HEK293T (cell line): Measurements from ENCODE around the gene ZDHHC18.

ENCODE experiments used
- CTCF ChIA-PET: fragments of 350-600 bp; formaldehyde crosslinking; extraction: SDS; loops from one replicate; lab custom pipeline; 2021; ENCODE audit warnings: antibody characterized with exemption, inconsistent platforms; lab: Yijun Ruan, JAX
- POLR2A ChIA-PET: fragments of 350-600 bp; formaldehyde crosslinking; extraction: SDS; loops from one replicate; lab custom pipeline; 2020; ENCODE audit warnings: antibody characterized with exemption, inconsistent platforms; lab: Yijun Ruan, JAX
- DNase-seq: peaks from one replicate; pipeline ENCODE4 v3.0.0; 2012; ENCODE audit warnings: mixed read lengths; ENCODE audit errors: extremely low spot score
- ARNT ChIP-seq: fragments of 450-650 bp; IDR thresholded peaks from 2 replicates; pipeline ENCODE4 v1.6.1; 2017; ENCODE audit warnings: mild to moderate bottlenecking
- BHLHE40 ChIP-seq: fragments of 450-650 bp; IDR thresholded peaks from 2 replicates; pipeline ENCODE4 v1.6.1; 2016; ENCODE audit warnings: mild to moderate bottlenecking, moderate library complexity, borderline replicate concordance
- CTBP1 ChIP-seq: fragments of 450-650 bp; IDR thresholded peaks from 2 replicates; pipeline ENCODE4 v1.6.1; 2016; ENCODE audit warnings: borderline replicate concordance
- ELF4 ChIP-seq: fragments of 450-650 bp; IDR thresholded peaks from 2 replicates; pipeline ENCODE4 v1.6.1; 2017; ENCODE audit warnings: antibody characterized with exemption
- FOXA1 ChIP-seq: fragments of 450-650 bp; IDR thresholded peaks from 2 replicates; pipeline ENCODE4 v1.6.1; 2016; ENCODE audit warnings: mild to moderate bottlenecking
- FOXK2 ChIP-seq: fragments of 450-650 bp; IDR thresholded peaks from 2 replicates; pipeline ENCODE4 v1.6.1; 2016; ENCODE audit warnings: mild to moderate bottlenecking
- FOXM1 ChIP-seq: fragments of 450-650 bp; IDR thresholded peaks from 2 replicates; pipeline ENCODE4 v1.6.1; 2017; ENCODE audit warnings: mild to moderate bottlenecking, borderline replicate concordance
- HDGF ChIP-seq: fragments of 450-650 bp; IDR thresholded peaks from 2 replicates; pipeline ENCODE4 v1.6.1; 2017; ENCODE audit warnings: antibody characterized with exemption, borderline replicate concordance
- L3MBTL2 ChIP-seq: fragments of 450-650 bp; conservative IDR thresholded peaks from 2 replicates; pipeline ENCODE4 v1.6.1; 2016; ENCODE audit warnings: mild to moderate bottlenecking
- LEF1 ChIP-seq: fragments of 450-650 bp; IDR thresholded peaks from 2 replicates; pipeline ENCODE4 v1.6.1; 2017; ENCODE audit warnings: mild to moderate bottlenecking, borderline replicate concordance
- NFRKB ChIP-seq: fragments of 450-650 bp; IDR thresholded peaks from 2 replicates; pipeline ENCODE4 v1.6.1; 2016; ENCODE audit warnings: mild to moderate bottlenecking, moderate library complexity
- PKNOX1 ChIP-seq: fragments of 450-650 bp; IDR thresholded peaks from 2 replicates; pipeline ENCODE4 v1.6.1; 2016
- SP1 ChIP-seq: fragments of 450-650 bp; IDR thresholded peaks from 2 replicates; pipeline ENCODE4 v1.6.1; 2017
- SUZ12 ChIP-seq: fragments of 450-650 bp; IDR thresholded peaks from 2 replicates; pipeline ENCODE4 v1.6.1; 2016; ENCODE audit warnings: mild to moderate bottlenecking
- TARDBP ChIP-seq: fragments of 450-650 bp; IDR thresholded peaks from 2 replicates; pipeline ENCODE4 v1.6.1; 2016
- ZNF384 ChIP-seq: fragments of 450-650 bp; IDR thresholded peaks from 2 replicates; pipeline ENCODE4 v1.6.1; 2016

The ZDHHC18 gene

GRCh38 chr1:26851106-26851684 lies 24.7 kb downstream of the ZDHHC18 start:
- DNase-seq, result no peak
- TF ChIP-seq NFRKB, result no peak
- TF ChIP-seq TARDBP, result no peak
- TF ChIP-seq L3MBTL2, result no peak
- TF ChIP-seq SUZ12, result no peak
- no peak for TF ChIP-seq BHLHE40
- no peak for TF ChIP-seq FOXM1
- no peak for TF ChIP-seq CTBP1
- no peak for TF ChIP-seq LEF1
- TF ChIP-seq ZNF384, result no peak
- TF ChIP-seq FOXK2, result no peak
- no peak for TF ChIP-seq PKNOX1
- TF ChIP-seq HDGF, result no peak
- TF ChIP-seq SP1, result no peak
- TF ChIP-seq FOXA1, result no peak
- no peak for TF ChIP-seq ELF4
- TF ChIP-seq ARNT, result no peak
- ChIA-PET POLR2A (interaction anchor here (2.4 kb wide), 1 partner anchor 14 kb away, joined by 15 read pairs; no protein-coding TSS in a partner anchor), CTCF (no interaction called here)

- no peak for DNase-seq
- ChIA-PET POLR2A (no interaction called here), CTCF (no interaction called here)
- no peak for TF ChIP-seq PKNOX1
- TF ChIP-seq SP1, result no peak
- no peak for TF ChIP-seq ELF4
- TF ChIP-seq FOXM1, result no peak
- TF ChIP-seq HDGF, result no peak
- no peak for TF ChIP-seq FOXK2
- TF ChIP-seq LEF1, result no peak
- TF ChIP-seq ZNF384, result no peak
- no peak for TF ChIP-seq CTBP1
- no peak for TF ChIP-seq SUZ12
- TF ChIP-seq ARNT, result no peak
- TF ChIP-seq FOXA1, result no peak
- no peak for TF ChIP-seq L3MBTL2
- no peak for TF ChIP-seq TARDBP
These were observed 26.2 kb downstream of the ZDHHC18 start for GRCh38 chr1:26852701-26853100.

- TF ChIP-seq SP1 (no peak), FOXM1 (no peak), ZNF384 (no peak), NFRKB (no peak), BHLHE40 (no peak), PKNOX1 (no peak), FOXA1 (no peak), ARNT (no peak), HDGF (no peak), CTBP1 (no peak), TARDBP (no peak), LEF1 (no peak), ELF4 (no peak)
- CTCF ChIA-PET, result no interaction called here
- peak; percentile 85 for DNase-seq
- POLR2A ChIA-PET, result no interaction called here
These were observed 26.7 kb downstream of the ZDHHC18 start for GRCh38 chr1:26853156-26853555.

GRCh38 chr1:26853600-26853999 lies 27.1 kb downstream of the ZDHHC18 start:
- TF ChIP-seq NFRKB (no peak), LEF1 (no peak), ARNT (no peak), FOXK2 (no peak), FOXM1 (no peak), SUZ12 (no peak), BHLHE40 (no peak)
- POLR2A ChIA-PET, result interaction anchor here (3.6 kb wide), 1 partner anchor 11 kb away, joined by 26 read pairs; no protein-coding TSS in a partner anchor
- DNase-seq, result no peak
- CTCF ChIA-PET, result no interaction called here

GRCh38 chr1:26854906-26855305 lies 28.4 kb downstream of the ZDHHC18 start:
- no peak for TF ChIP-seq SP1
- no peak for TF ChIP-seq ARNT
- CTCF ChIA-PET, result no interaction called here
- POLR2A ChIA-PET, result interaction anchor here (1.9 to 3.6 kb wide), 2 partner anchors 10 to 12 kb away, joined by 5 to 26 read pairs; no protein-coding TSS in a partner anchor
- no peak for DNase-seq

GRCh38 chr1:26855636-26856035 lies 29.1 kb downstream of the ZDHHC18 start:
- ChIA-PET CTCF (no interaction called here), POLR2A (interaction anchor here (1.9 to 3.6 kb wide), 2 partner anchors 9 to 12 kb away, joined by 5 to 26 read pairs; no protein-coding TSS in a partner anchor)
- no peak for DNase-seq
- TF ChIP-seq ZNF384, result no peak
- no peak for TF ChIP-seq L3MBTL2
- TF ChIP-seq PKNOX1, result no peak
- TF ChIP-seq CTBP1, result no peak
- TF ChIP-seq HDGF, result no peak
- TF ChIP-seq LEF1, result no peak
- no peak for TF ChIP-seq ARNT
- TF ChIP-seq TARDBP, result no peak
- TF ChIP-seq FOXM1, result no peak
- TF ChIP-seq FOXK2, result no peak
- no peak for TF ChIP-seq SUZ12
- TF ChIP-seq ELF4, result no peak
